Suppressor macrophage treated with lipopolysaccharide for 4 hours (primary cell): ENCODE measurements around the gene FHIT.
A peak's percentile ranks its signal among the peaks of the same experiment; 100 is the strongest.
"Not testable (repeated sequence)": the region's sequence is repeated elsewhere in the genome, so short reads cannot be mapped to it uniquely, and the experiment has no call there.

ENCODE experiments used
- DNase-seq: peaks from one replicate; pipeline ENCODE4 v3.0.0-alpha.2; 2020

The FHIT gene

DNA sequence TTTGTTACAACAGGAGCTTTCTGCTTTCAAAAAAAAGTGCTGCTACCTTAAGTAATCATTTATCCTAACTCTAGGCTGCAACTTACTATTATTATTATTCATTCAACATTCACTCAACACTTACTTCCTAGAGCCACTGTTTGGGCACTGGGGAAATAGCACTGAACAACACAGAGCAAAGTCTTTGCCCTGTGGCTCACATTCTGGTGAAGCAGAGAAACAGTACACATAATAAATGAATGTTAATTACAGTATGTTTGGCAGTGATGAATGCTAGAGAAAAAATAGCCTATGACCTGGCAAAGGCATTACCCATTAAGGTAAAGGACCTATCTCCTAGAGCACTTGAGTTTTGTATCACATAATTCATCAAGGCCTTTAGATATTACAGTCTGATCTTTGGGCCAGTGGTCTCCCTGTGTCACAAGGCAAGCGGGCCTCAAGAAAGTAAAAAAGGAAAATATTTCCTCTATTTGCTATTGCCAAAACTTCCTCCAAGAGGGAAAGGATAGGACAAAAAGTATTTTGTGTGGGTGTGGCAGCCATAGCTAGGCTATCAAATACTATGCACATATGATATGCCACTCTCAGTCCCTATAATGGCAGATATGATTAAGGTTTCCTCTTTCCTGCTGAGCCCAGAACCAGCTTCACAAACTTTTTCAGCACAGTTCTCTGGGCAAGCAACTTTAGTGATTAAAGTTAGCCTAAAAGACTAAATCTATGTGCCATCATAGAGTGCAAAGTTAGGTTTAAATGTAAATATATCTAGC lies 142.8 kb downstream of the FHIT start:
- DNase-seq: no peak

DNA sequence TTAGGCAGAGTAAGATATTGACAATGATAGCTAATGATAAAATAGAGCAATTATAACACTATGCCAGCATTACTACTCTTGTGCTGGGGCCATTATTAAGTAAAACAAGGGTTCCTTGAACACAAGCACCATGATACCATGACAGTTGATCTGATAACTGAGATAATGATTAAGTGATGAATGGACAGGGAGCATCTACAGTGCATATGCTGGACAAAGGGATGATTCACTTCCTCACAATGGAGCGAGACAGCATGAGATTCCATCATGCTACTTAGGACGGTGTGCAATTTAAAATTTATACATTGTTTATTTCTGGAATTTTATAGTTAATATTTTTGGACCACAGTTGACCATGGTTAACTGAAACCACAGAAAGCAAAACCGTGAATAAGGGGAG lies 156.6 kb downstream of the FHIT start:
- no peak for DNase-seq

DNA sequence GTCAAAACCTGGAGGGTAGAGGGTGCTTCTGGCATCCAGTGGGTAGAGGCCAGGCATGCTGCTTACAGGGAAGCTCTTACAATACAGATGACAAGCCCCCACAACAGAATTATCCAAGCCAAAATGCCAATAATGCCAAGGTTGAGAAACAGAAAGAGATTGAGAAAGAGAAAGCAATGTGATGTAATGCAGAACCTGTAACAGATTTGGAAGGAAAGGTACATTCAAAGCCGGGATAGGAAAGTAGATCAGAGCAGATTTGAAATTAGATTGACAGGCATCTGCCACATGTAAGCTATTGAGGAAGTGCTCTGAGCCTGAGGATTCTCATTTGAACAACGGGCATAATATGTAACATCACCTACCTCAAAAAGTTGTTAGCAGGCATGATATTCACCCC lies 157.9 kb downstream of the FHIT start:
- no peak for DNase-seq

DNA sequence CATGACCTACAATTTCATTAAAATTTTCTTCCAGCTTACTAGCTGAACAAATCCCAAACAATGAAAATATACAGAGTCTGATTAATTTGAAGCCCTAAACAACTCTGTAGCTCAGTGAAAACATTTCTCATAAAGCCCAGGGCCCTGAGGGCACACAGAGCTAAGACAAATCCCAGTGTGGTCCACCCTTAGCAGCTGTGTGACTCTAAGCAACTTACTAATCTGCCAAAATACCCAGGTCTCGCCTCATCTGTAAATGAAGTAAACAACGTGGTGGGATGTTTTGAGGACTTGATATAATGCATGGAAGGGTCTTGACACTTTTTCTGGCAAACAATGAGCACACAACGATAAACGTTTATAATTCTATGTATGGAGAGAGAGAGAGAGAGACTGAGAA lies 158.4 kb downstream of the FHIT start:
- no peak for DNase-seq

DNA sequence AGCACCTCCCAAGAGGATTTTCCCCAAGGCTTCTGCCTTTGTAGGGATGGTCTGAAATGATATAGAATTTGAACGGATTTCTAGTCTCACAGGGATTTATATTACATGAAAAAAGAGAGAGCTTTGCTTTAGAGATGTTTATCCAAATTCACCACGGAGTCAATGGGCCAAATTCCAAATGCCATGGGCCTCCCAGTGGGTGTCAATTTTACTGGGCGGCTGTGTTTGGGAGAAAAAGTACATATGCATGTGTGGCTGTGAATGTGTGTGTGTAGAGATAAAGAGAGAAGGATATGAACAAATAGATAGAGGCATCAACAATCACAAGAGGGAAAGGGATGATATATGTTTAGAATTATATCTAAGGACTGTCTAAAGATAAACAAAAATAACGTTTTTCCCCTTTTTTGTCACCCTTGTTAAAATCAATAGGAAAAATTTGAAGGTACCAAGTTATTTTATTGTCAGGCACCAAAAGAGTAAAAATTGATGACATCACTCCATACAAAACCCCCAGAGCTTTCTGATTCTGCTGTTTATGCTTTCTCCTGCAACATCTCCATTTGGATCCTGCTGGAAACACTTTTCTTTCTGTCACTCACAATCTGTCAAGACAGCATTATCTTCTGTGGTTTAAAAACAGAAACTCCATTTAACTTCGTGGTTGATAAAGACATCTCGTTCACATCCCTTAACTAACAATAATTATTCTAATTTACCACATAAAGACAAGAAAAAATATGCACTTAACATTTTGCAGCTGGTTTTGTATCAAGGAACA lies 160.7 kb downstream of the FHIT start:
- DNase-seq: no peak

DNA sequence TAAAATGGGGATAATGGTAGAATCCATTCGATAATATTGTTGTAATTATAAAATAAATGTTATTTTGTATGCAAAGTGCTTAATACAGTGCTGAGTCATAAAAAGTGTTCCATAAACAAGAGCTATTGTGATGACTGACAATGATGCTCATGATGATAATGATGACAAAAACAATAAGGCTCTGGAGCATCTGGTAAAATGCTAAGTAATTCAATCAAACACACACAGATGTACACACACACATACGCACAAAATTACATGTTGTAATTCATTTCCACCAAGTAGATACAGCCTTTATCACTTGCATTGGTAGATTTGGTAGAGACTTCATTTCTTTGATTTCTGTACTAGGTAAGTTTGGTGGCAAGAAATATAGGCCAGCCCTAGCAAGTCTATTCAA lies 163.8 kb downstream of the FHIT start:
- DNase-seq: no peak

DNA sequence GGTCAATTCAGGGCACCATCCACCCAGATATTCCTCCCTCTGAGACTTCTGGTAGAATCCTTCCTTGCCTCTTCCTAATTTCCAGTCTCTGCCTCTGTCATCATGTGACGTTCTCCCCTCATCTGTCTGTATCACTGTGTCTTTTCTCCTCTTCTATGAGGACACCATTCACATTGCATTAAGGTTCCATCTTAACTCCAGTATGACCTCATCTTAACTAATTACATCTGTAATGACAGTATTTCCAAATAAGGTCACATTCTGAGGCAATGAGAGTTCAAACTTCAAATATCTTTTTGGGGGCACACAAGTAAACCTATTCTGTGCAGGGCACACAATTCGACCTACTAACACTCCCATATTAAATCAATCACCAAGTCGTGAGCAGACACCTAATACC lies 169.7 kb downstream of the FHIT start:
- DNase-seq: no peak

DNA sequence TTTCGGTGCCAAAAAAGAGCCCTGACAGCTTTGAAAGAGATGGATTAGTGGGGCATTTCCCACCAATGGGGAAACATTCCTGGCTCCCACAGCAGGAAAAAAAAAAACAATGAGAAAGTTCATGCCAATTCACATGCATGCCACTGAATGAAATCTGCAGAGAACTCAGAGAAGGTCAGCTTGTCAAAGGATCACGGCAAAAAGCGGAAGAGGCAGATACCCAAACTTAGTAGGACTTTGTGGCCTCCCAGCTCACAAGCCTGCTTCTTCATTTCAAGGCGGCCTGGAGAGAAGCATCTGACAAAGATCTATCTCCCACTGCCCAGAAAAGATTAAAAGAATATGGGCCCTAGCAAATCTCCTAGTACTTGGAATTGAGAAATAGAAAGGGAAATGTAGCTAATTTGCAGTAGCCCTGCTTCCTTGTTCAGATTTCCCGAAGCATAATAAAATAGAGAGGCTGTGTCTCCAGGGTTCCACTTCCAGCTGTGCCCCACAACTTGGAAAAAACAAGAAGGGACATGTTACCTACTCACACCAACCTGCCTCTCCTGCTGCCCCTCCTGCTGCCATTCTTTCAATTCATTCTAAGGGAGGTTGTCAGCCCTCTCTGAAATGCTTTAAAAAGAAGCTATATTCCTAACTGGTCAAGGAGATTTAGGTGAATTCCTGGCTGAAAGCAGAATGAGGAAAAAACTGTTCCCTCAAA lies 170.4 kb downstream of the FHIT start:
- DNase-seq: no peak

DNA sequence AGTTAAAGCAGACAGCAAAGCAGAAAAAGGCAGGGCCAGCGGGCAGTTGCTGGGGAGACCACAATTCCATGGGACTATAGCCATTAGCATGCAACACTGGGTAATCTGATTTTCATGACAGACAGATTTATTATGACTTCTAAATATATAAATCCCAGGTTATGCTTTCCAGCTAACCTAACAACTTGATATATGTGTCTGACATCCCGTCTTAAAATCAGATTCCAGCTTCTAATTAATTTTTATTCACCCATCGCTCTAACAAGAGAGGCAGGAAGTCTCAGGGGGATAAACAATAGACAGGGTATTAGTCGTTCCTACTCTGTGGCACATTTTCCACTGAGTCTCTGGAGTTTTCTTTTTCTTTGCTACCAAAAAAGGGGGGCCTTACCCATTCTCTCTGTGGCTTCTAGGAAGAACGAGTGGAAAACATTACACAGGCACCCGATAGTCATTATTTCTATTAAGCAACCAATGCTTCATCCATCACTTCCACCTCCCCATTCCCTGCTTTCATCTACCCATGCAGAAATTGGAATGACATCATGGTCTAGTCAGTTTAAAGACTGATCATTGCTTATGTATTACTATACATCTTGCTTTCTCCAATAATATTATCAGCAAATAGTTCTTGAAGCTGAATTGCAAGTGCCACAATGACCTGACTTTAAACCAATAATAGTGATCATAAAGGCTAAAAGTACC lies 173.1 kb downstream of the FHIT start:
- DNase-seq: no peak

DNA sequence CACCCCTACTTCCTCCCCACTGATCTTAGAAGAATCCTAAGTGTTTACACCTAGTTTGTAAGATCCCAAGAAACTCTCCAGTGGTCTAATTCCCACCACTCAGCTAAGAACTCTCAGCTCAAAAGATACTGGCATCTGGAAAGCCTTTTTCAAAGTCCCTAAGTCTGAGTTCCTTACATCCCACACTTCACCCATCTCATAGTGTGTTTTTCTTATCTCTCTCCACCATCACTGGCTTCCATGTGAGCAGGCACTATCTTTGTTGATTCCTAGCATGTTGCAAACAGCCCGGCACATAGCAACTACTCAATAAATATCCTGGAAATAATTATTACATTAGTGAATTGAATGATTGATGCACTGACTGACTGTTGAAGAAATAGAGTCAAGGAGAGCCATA lies 173.7 kb downstream of the FHIT start:
- no peak for DNase-seq

DNA sequence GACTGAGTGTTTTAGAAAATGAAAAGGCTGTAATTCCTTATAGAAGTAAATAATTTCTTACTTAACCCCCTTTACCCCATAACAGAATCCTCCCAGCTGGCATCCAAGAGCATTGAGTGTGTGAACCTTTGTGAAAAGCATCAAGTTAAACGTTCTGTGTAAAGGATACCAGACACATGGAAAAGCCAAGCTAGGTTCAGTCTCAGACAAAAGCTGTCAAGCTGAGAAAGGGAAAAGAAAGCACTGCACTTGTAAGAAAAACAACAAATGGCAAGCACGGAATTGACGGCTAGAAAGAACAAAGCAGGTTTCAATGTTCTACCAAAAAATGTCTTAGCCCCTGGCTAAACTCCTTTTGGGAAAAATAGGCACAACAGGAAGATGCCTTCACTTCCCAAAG lies 176.5 kb downstream of the FHIT start:
- DNase-seq: no peak

DNA sequence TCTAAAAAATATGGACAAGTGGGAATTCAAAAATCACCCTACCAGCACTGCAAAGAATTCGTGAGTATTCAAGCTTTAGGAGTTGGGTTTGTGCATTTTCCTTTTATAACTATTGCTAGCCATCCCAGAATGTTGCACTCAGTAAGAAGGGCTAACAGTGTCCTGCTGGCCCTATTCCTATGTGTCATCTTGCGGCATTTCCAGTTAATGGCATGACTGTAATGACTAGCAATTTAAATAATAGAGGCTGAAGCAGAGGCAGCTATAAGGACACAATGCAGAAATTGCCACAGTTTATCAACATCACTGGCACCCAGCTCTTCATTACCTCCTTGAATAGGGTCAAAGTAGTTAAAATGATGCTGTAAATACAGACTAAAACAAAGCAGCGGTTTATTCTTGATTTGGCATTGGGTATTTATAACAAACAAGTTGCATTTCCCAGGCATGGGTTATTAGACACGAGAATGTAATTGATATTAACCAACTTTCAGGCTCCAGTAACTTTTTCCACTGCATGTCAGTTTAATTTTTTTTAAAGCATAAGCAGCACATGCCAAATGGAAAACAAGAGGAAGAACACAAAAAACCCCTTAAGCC lies 177.6 kb downstream of the FHIT start:
- no peak for DNase-seq

DNA sequence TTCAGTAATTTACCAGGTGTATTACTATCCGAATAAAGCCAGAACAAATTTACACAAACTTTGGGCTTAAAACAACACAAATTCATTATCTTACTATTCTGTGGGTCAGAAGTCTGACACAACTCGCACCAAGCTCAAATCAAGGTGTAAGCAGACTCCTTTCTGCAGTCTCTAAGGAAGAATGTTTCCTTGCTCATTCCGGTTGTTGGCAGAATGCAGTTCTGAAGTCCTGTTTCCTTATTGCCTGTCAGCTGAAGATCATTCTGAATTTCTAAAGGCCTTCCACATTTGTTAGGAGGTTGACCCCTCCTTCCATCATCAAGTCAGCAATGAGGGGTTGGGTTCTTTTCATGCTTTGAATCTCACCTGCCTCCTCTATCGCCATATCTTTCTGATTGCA lies 183.2 kb downstream of the FHIT start:
- no peak for DNase-seq

DNA sequence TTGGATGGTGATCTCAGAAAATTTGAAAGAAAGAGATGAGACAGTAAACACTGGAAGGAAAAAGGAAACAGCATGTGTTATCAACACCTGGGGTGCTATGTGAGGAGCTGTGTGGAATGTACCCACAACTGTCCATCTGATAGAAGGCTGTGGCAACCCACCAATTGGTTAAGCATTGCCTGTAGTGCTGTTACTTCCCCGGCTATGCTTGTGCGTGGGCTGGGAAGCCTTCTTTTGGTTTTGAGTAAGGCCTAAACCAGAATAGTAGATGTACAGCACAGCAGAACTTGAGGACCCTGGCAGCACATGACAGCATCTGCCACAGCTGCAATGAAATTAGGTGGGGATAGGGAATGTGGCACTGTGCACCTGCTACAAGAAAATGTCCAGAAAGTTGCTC lies 184.5 kb downstream of the FHIT start:
- DNase-seq: no peak

DNA sequence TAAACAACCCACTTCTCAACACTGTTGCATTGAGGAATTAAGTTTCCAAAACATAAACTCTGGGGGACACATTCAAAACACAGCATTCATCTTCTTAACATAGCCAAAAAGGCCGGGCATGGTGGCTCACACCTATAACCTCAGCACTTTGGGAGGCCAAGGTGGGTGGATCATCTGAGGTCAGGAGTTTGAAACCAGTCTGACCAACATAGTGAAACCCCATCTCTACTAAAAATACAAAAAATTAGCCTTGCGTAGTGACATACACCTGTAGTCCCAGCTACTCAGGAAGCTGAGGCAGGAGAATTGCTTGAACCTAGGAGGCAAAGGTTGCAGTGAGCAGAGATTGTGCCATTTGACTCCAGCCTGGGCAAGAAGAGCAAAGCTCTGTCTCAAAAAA lies 185.0 kb downstream of the FHIT start:
- not testable (repeated sequence) for DNase-seq

DNA sequence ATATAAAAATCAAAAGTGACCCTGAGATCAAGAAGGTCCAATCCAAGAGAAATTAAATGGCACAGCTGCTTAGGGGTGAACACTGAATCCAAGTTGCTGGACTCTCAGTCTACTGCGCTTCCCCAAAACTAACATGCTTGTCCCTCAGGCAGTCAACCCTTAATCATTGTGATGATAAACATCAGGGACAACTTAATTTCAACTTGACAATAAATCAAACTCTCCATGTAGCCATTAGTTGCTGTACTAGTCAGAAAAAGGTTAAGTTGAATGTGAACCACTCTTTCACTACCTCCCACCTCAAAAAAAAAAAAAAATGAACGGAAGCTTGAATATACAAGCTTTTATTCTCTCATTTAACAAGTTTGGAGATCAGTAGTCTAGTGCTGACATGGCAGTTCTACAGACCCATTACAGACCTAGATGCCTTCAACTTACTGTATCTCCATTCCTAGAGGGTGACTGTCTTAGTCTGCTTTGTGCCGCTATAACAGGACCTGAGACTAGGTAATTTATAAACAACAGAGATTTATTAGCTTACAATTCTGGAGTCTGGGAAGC lies 185.7 kb downstream of the FHIT start:
- DNase-seq: no peak

DNA sequence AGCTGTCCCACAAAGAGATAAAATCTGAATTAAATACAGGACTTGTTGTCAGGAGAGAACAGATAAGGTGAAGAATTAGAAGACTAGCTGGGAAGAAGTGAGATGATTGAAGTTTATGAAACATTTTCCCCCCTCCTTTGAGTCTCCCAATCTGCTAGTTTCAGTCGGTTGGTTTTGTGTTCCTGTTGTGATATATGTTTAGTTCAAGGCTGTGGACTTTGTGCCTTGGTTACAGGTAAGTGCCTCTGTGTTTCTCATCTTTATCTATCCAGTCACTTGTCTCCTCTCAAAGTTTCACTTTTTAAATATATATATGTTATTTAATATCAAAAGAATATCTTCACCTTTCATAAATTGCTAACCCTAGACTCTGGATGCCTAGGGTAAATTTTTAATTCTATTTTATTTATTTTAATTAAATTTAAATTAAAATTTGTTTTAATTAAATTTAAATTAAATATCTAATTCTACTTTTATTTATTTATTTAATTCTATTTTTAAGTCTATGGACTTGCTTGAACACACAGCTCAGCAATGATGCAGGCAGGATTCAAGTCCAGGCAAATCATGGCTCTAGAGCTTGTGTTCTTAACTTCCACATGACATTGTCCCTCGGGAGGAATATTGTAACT lies 190.0 kb downstream of the FHIT start:
- no peak for DNase-seq

DNA sequence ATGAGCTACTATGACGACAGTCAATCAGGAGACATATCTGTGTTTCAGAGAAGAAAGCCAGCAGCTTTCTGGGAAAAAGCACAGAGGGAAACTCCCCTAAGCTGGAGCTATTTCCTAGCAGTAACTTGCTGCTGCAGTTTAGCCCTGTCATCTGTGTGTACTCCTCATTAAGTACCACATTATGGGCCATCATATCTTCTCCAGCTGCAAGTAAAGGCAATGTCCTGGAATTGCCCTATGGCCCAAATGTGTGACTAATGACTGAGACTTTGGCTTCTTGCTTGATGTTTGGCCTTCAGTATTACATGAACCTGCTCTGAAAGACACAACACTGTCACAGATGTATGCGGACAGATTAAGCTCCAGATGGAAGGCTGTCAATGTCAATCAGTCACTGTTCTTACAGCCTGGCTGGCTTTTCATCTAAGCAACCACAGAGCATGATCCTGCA lies 190.8 kb downstream of the FHIT start:
- DNase-seq: no peak

DNA sequence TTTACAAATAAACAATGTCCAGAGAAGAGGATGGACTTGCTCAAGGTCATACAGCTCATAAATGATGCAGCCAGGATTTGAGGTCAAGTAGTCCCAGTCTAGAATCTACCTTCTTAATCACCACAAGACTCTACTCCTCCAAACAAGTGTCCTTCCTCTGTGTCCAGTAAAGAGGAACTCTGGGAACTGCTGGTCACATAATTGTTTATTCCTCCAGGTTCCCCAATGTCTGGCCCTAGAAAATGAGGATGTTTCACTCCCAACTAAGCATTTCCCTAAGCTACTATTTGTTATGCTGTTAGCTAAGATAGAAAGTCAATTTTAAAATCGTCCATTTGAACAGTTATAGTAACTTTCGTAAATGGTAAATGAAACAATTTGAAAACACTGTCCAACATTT lies 192.4 kb downstream of the FHIT start:
- DNase-seq: peak; percentile 4

DNA sequence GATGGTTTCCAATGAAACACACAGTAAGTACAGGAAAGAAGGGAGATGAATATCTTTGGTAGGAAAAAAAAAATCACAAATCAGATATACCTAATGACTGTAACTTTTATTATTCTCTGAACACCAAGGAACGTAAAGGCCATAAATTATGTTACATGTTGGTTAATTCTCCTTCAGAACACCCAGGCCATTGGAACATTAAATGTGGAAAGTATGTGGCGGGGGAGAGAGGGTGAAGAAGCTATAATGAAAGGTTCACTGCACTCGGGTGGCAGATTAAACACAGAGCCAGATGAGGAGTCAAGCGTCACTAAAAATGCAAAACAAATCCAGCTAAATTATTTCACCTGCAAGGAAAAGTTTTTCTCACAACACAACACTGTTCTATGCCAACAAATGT lies 193.8 kb downstream of the FHIT start:
- DNase-seq: no peak

DNA sequence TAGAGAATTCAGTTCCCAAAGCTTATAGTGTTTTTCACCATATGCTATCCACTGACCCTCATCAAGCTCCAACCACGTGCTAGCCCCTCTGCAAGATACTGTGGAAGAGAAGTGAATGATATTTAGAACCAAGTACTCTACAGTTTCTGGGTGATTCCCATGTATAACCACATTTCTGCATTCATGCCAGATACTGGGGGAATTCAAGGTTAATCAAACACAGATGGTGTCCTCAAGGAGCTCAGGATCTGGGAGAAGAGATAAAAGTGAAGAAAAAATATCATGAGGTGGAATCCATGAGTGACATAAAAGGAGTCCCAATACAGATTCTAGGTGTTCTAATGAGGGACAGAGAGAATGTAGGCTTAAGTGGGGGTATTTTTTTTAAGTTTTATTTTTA lies 195.8 kb downstream of the FHIT start:
- DNase-seq: no peak
